GM18499 (cell line): ENCODE data around the gene GPR75.
"Not testable (repeated sequence)": the region's sequence is repeated elsewhere in the genome, so short reads cannot be mapped to it uniquely, and the experiment has no call there.

Experiments used
- ATAC-seq: cut with Tn5 transposase; IDR thresholded peaks from one replicate; pipeline ENCODE4 v1.9.1; 2021; ENCODE audit warnings: moderate number of reproducible peaks; ENCODE audit not compliant: insufficient read depth, unreplicated experiment

Gene GPR75

GRCh38 chr2:53856272-53856671 is 3.5 kb downstream of the GPR75 start:
- ATAC-seq = no peak

GRCh38 chr2:53854678-53855077 is 5.1 kb downstream of the GPR75 start:
- ATAC-seq = no peak

GRCh38 chr2:53852532-53852931 is 7.2 kb downstream of the GPR75 start:
- ATAC-seq = no peak

GRCh38 chr2:53851052-53851757 is 8.6 kb downstream of the GPR75 start:
- ATAC-seq = not testable (repeated sequence)

GRCh38 chr2:53848062-53848461 is 11.7 kb downstream of the GPR75 start:
- ATAC-seq = no peak

- no peak for ATAC-seq
Observed at GRCh38 chr2:53843595-53843994, 16.2 kb downstream of the GPR75 start.

GRCh38 chr2:53842891-53843290 is 16.9 kb downstream of the GPR75 start:
- no peak for ATAC-seq

GRCh38 chr2:53841651-53842050 is 18.1 kb downstream of the GPR75 start:
- not testable (repeated sequence) for ATAC-seq

GRCh38 chr2:53840580-53840979 is 19.2 kb downstream of the GPR75 start:
- no peak for ATAC-seq

GRCh38 chr2:53829980-53830290 is 29.8 kb downstream of the GPR75 start:
- not testable (repeated sequence) for ATAC-seq

- ATAC-seq = no peak
Observed at GRCh38 chr2:53829273-53829979, 30.3 kb downstream of the GPR75 start.

- no peak for ATAC-seq
Observed at GRCh38 chr2:53828331-53828730, 31.4 kb downstream of the GPR75 start.

- ATAC-seq = no peak
Observed at GRCh38 chr2:53827398-53828175, 32.2 kb downstream of the GPR75 start.

- no peak for ATAC-seq
Observed at GRCh38 chr2:53826587-53827397, 33.0 kb downstream of the GPR75 start.

- no peak for ATAC-seq
Observed at GRCh38 chr2:53826030-53826410, 33.7 kb downstream of the GPR75 start.

- not testable (repeated sequence) for ATAC-seq
Observed at GRCh38 chr2:53823639-53824038, 36.1 kb downstream of the GPR75 start.

GRCh38 chr2:53821810-53822209 is 38.0 kb downstream of the GPR75 start:
- ATAC-seq = no peak

GRCh38 chr2:53820711-53821110 is 39.1 kb downstream of the GPR75 start:
- ATAC-seq = no peak

GRCh38 chr2:53820048-53820447 is 39.7 kb downstream of the GPR75 start:
- ATAC-seq = no peak

- ATAC-seq = no peak
Observed at GRCh38 chr2:53819634-53820033, 40.1 kb downstream of the GPR75 start.
